ENCODE data around the gene GSG1L. TPM values are rescaled to one million over a fixed set of nuclear protein-coding genes. Genes with fewer than 3 reads are reported as not detected.

The GSG1L gene
- total RNA-seq, 1 experiment from 2014 or later, result not detected

- BruUV-seq (replicated peaks), result no TSS peak
- Histone ChIP-seq H3K79me2 (ENCODE audit: low read depth) (no peaks in the 10 kb centered on the region), H3F3A (ENCODE audit: insufficient read depth, low read depth) (no peaks in the 10 kb centered on the region), H3K27me3 (ENCODE audit: insufficient read depth, low read depth) (peaks cover 94% of the 10 kb centered on the region), H2AFZ (no peak overlapping the region), H3K4me1 (replicated peaks; ENCODE audit: insufficient read depth) (no peaks in the 10 kb centered on the region), H3K36me3 (ENCODE audit: low read depth) (no peaks in the 10 kb centered on the region), H3K27ac (no peak overlapping the region), H4K20me1 (ENCODE audit: insufficient read depth) (no peaks in the 10 kb centered on the region), H3K9me3 (ENCODE audit: insufficient read depth, low read depth) (no peaks in the 10 kb centered on the region), H3K4me2 (no peak overlapping the region), H3K9me2 (ENCODE audit: insufficient read depth) (no peaks in the 10 kb centered on the region), H3K4me3 (no peak overlapping the region)
- intact Hi-C loops (cut with micrococcal nuclease; ENCODE audit: unreplicated experiment), result no loop called here
- TF ChIP-seq EZH2 (IDR thresholded peaks at IDR 0.05; ENCODE audit: low read depth), result no peak
- no peak for TF ChIP-seq CTCF (conservative IDR thresholded peaks at IDR 0.05)
- ChIA-PET POLR2A (ENCODE audit: unreplicated experiment) (no interaction called here), CTCF (no interaction called here)
- DNase-seq, result no peak
Observed at GRCh38 chr16:27892879-27893278, 170.6 kb downstream of the GSG1L start.

- Histone ChIP-seq H3K27ac (no peak overlapping the region), H3K9me2 (ENCODE audit: insufficient read depth) (no peaks in the 10 kb centered on the region), H3K4me1 (replicated peaks; ENCODE audit: insufficient read depth) (no peaks in the 10 kb centered on the region), H4K20me1 (ENCODE audit: insufficient read depth) (no peaks in the 10 kb centered on the region), H2AFZ (no peak overlapping the region), H3K4me3 (no peak overlapping the region), H3K9me3 (ENCODE audit: insufficient read depth, low read depth) (no peaks in the 10 kb centered on the region), H3K4me2 (no peak overlapping the region), H3K79me2 (ENCODE audit: low read depth) (no peaks in the 10 kb centered on the region), H3F3A (ENCODE audit: insufficient read depth, low read depth) (no peaks in the 10 kb centered on the region), H3K36me3 (ENCODE audit: low read depth) (no peaks in the 10 kb centered on the region), H3K27me3 (ENCODE audit: insufficient read depth, low read depth) (peaks cover 94% of the 10 kb centered on the region)
- ChIA-PET POLR2A (ENCODE audit: unreplicated experiment) (no interaction called here), CTCF (no interaction called here)
- DNase-seq, result no peak
- no peak for TF ChIP-seq EZH2 (IDR thresholded peaks at IDR 0.05; ENCODE audit: low read depth)
- TF ChIP-seq CTCF (conservative IDR thresholded peaks at IDR 0.05), result no peak
- intact Hi-C loops (cut with micrococcal nuclease; ENCODE audit: unreplicated experiment), result no loop called here
- no TSS peak for BruUV-seq (replicated peaks)
Observed at GRCh38 chr16:27890866-27891265, 172.6 kb downstream of the GSG1L start.

- Histone ChIP-seq H3K9me3 (ENCODE audit: insufficient read depth, low read depth) (no peaks in the 10 kb centered on the region), H4K20me1 (ENCODE audit: insufficient read depth) (no peaks in the 10 kb centered on the region), H3K9me2 (ENCODE audit: insufficient read depth) (no peaks in the 10 kb centered on the region), H2AFZ (no peak overlapping the region), H3K4me2 (no peak overlapping the region), H3K4me3 (no peak overlapping the region), H3K36me3 (ENCODE audit: low read depth) (no peaks in the 10 kb centered on the region), H3K79me2 (ENCODE audit: low read depth) (no peaks in the 10 kb centered on the region), H3K4me1 (replicated peaks; ENCODE audit: insufficient read depth) (no peaks in the 10 kb centered on the region), H3K27ac (no peak overlapping the region), H3F3A (ENCODE audit: insufficient read depth, low read depth) (no peaks in the 10 kb centered on the region), H3K27me3 (ENCODE audit: insufficient read depth, low read depth) (peaks cover 94% of the 10 kb centered on the region)
- intact Hi-C loops (cut with micrococcal nuclease; ENCODE audit: unreplicated experiment), result no loop called here
- POLR2A ChIA-PET (ENCODE audit: unreplicated experiment), result no interaction called here
- DNase-seq, result no peak
- CTCF ChIA-PET, result no interaction called here
- TF ChIP-seq EZH2 (IDR thresholded peaks at IDR 0.05; ENCODE audit: low read depth) (no peak), CTCF (conservative IDR thresholded peaks at IDR 0.05) (no peak)
- no TSS peak for BruUV-seq (replicated peaks)
Observed at GRCh38 chr16:27890006-27890405, 173.5 kb downstream of the GSG1L start.

Data from PC-9 (cell line).